Gastrocnemius medialis (tissue), 4 donors: ENCODE data around the gene SPOCK1. TPM values are rescaled to one million over a fixed set of nuclear protein-coding genes. Genes with fewer than 3 reads are reported as not detected.

Experiments used
- ATAC-seq, 2 donors: fragments of 150-250 bp; one replicate each; pipeline ENCODE4 v1.9.1; 2016
- DNase-seq, 2 donors: peaks; one replicate each; pipeline ENCODE4 v3.0.0-alpha.2; 2019
- H3K27ac ChIP-seq, 4 donors: fragments of 200-600 bp; sonication (generic); 1 replicate in 1 of 4; 2 replicates in 3 of 4; pipeline ENCODE4 v1.5.1; 2016 to 2018; ENCODE audit warnings: mild to moderate bottlenecking in 2 of 4, moderate library complexity in 1 of 4
- H3K27me3 ChIP-seq, 3 donors: fragments of 200-600 bp; sonication (generic) in 2 of 3; 1 replicate in 1 of 3; 2 replicates in 2 of 3; pipeline versions ENCODE4 v1.5.1 to v1.6.0; 2016 to 2019; ENCODE audit warnings: mild to moderate bottlenecking in 1 of 3, moderate library complexity in 1 of 3
- H3K36me3 ChIP-seq, 2 donors: fragments of 200-600 bp; sonication (generic) in 1 of 2; one replicate each; pipeline ENCODE4 v1.5.1; 2017 to 2018
- H3K4me1 ChIP-seq, 2 donors: fragments of 200-600 bp; sonication (generic) in 1 of 2; one replicate each; pipeline ENCODE4 v1.5.1; 2016 to 2017; ENCODE audit warnings: mild to moderate bottlenecking in 2 of 2
- H3K4me3 ChIP-seq, 4 donors: fragments of 200-600 bp; sonication (generic) in 3 of 4; 1 replicate in 1 of 4; 2 replicates in 3 of 4; pipeline ENCODE4 v1.5.1; 2016 to 2019; ENCODE audit warnings: mild to moderate bottlenecking in 2 of 4
- H3K9me3 ChIP-seq, 3 donors: fragments of 200-600 bp; sonication (generic) in 2 of 3; 1 replicate in 1 of 3; 2 replicates in 2 of 3; pipeline ENCODE4 v1.5.1; 2016 to 2019
- CTCF ChIP-seq, 5 experiments: fragments of 450-650 bp in 3 of 5; fragments of 200-600 bp in 2 of 5; sonication (generic) in 2 of 5; IDR thresholded peaks in 4 of 5; conservative IDR thresholded peaks in 1 of 5; 1 replicate in 4 of 5; 2 replicates in 1 of 5; pipeline ENCODE4 v1.5.1; 2016 to 2019; ENCODE audit warnings: antibody characterized with exemption in 5 of 5, mild to moderate bottlenecking in 3 of 5, moderate library complexity in 3 of 5
- POLR2A ChIP-seq, 2 donors: fragments of 450-650 bp; IDR thresholded peaks; one replicate each; pipeline ENCODE4 v1.6.1; 2017; ENCODE audit warnings: antibody characterized with exemption in 2 of 2, mild to moderate bottlenecking in 2 of 2, moderate library complexity in 2 of 2
- in situ Hi-C, 4 donors: fragments of 200-750 bp; cut with MboI; loops; one replicate each; pipeline versions ENCODE4 v1.15.0 to v1.8.0; 2017; ENCODE audit warnings: low sequenced_read_pairs in 4 of 4
- intact Hi-C: fragments of 100-400 bp; cut with DNase I; formaldehyde crosslinking; loops from one replicate; pipeline ENCODE4 v1.15.1; 2023; ENCODE audit warnings: low total_unique reads
- total RNA-seq, 4 donors: library from RNA; depleted of rRNA; stranded (reverse); fragments of >200 nt; gene quantifications; one replicate each; pipeline versions ENCODE4 v1.1.0 to v1.2.3, GENCODE V29; 2016

Gene SPOCK1
- total RNA-seq, 4 donors from 2014 or later = 5.8 to 33.8 (median 25.3) TPM

GRCh38 chr5:137292461-137293027 is 206.6 kb downstream of the SPOCK1 start:
- no peak for ATAC-seq
- no peaks in the 10 kb centered on the region for H3K27me3 ChIP-seq
- no peak overlapping the region for H3K27ac ChIP-seq
- H3K4me1 ChIP-seq = peaks cover 0 to 4% of the 10 kb centered on the region in 2 donors
- H3K4me3 ChIP-seq = no peak overlapping the region
- H3K36me3 ChIP-seq = no peaks in the 10 kb centered on the region
- in situ Hi-C loops (no loop called here), intact Hi-C loops (no loop called here)
- no peak for TF ChIP-seq CTCF (IDR thresholded peaks at IDR 0.05 in 4 of 5, conservative IDR thresholded peaks at IDR 0.05 in 1 of 5)
- TF ChIP-seq POLR2A (IDR thresholded peaks at IDR 0.05) = no peak
- no peaks in the 10 kb centered on the region for H3K9me3 ChIP-seq
- no peak for DNase-seq

- no peak for DNase-seq
- Histone ChIP-seq H3K4me1 (peaks cover 0 to 6% of the 10 kb centered on the region in 2 donors), H3K27me3 (no peaks in the 10 kb centered on the region), H3K4me3 (no peak overlapping the region), H3K36me3 (no peaks in the 10 kb centered on the region), H3K27ac (no peak overlapping the region), H3K9me3 (no peaks in the 10 kb centered on the region)
- intact Hi-C loops = no loop called here
- ATAC-seq = no peak
- no peak for TF ChIP-seq CTCF (IDR thresholded peaks at IDR 0.05 in 4 of 5, conservative IDR thresholded peaks at IDR 0.05 in 1 of 5)
- no peak for TF ChIP-seq POLR2A (IDR thresholded peaks at IDR 0.05)
- in situ Hi-C loops = no loop called here
These were observed 207.7 kb downstream of the SPOCK1 start for GRCh38 chr5:137291436-137291835.

- intact Hi-C loops (no loop called here), in situ Hi-C loops (no loop called here)
These were observed 208.1 kb downstream of the SPOCK1 start for GRCh38 chr5:137291031-137291430.

GRCh38 chr5:137290373-137290772 is 208.8 kb downstream of the SPOCK1 start:
- intact Hi-C loops = no loop called here
- Histone ChIP-seq H3K27ac (no peak overlapping the region), H3K27me3 (no peaks in the 10 kb centered on the region), H3K36me3 (no peaks in the 10 kb centered on the region), H3K4me3 (no peak overlapping the region), H3K4me1 (peaks cover 0 to 8% of the 10 kb centered on the region in 2 donors), H3K9me3 (no peaks in the 10 kb centered on the region)
- TF ChIP-seq CTCF (IDR thresholded peaks at IDR 0.05 in 4 of 5, conservative IDR thresholded peaks at IDR 0.05 in 1 of 5) = no peak
- no peak for TF ChIP-seq POLR2A (IDR thresholded peaks at IDR 0.05)
- DNase-seq (no peak), ATAC-seq (no peak)
- in situ Hi-C loops = no loop called here

More at GRCh38 chr5:137291031-137291430, 208.1 kb downstream of the SPOCK1 start:
- ATAC-seq (no peak), DNase-seq (no peak)
- TF ChIP-seq POLR2A (IDR thresholded peaks at IDR 0.05) = no peak
- no peak for TF ChIP-seq CTCF (IDR thresholded peaks at IDR 0.05 in 4 of 5, conservative IDR thresholded peaks at IDR 0.05 in 1 of 5)
- peaks cover 0 to 10% of the 10 kb centered on the region in 2 donors for H3K4me1 ChIP-seq
- H3K27me3 ChIP-seq = no peaks in the 10 kb centered on the region
- no peak overlapping the region for H3K4me3 ChIP-seq
- H3K27ac ChIP-seq = no peak overlapping the region
- no peaks in the 10 kb centered on the region for H3K36me3 ChIP-seq
- no peaks in the 10 kb centered on the region for H3K9me3 ChIP-seq

- in situ Hi-C loops = no loop called here
- intact Hi-C loops = no loop called here
- no peaks in the 10 kb centered on the region for H3K9me3 ChIP-seq
- no peak overlapping the region for H3K27ac ChIP-seq
- no peak overlapping the region for H3K4me3 ChIP-seq
- H3K27me3 ChIP-seq = no peaks in the 10 kb centered on the region
- ATAC-seq (peak in 1 of 2 donors; percentile 42), DNase-seq (no peak)
- no peak for TF ChIP-seq CTCF (IDR thresholded peaks at IDR 0.05 in 4 of 5, conservative IDR thresholded peaks at IDR 0.05 in 1 of 5)
- no peak for TF ChIP-seq POLR2A (IDR thresholded peaks at IDR 0.05)
- peaks cover 0 to 8% of the 10 kb centered on the region in 2 donors for H3K4me1 ChIP-seq
- H3K36me3 ChIP-seq = no peaks in the 10 kb centered on the region
These were observed 209.3 kb downstream of the SPOCK1 start for GRCh38 chr5:137289856-137290255.
